Pulmonary artery endothelial cell (primary cell): Measurements from ENCODE around the gene TRIM43. TPM values are rescaled to one million over a fixed set of nuclear protein-coding genes. Genes with fewer than 3 reads are reported as not detected.
"Not testable (repeated sequence)": the region's sequence is repeated elsewhere in the genome, so short reads cannot be mapped to it uniquely, and the experiment has no call there.

Experiments used
- DNase-seq: peaks from one replicate; pipeline ENCODE4 v3.0.0-alpha.2; 2011; ENCODE audit warnings: low read depth, low spot score
- total RNA-seq: library from RNA; depleted of rRNA; stranded (reverse); fragments of >200 nt; gene quantifications from 2 replicates; pipeline ENCODE4 v1.2.3, GENCODE V29; 2014

Gene TRIM43
- total RNA-seq, 1 donor from 2014 or later = not detected

- not testable (repeated sequence) for DNase-seq
These were observed 49.4 kb downstream of the TRIM43 start for GRCh38 chr2:95641289-95641575.

- not testable (repeated sequence) for DNase-seq
These were observed 50.0 kb downstream of the TRIM43 start for GRCh38 chr2:95641787-95642186.

GRCh38 chr2:95642360-95642759, 50.6 kb downstream of the TRIM43 start:
- DNase-seq = not testable (repeated sequence)

GRCh38 chr2:95642951-95643350, 51.1 kb downstream of the TRIM43 start:
- not testable (repeated sequence) for DNase-seq

GRCh38 chr2:95645312-95645711, 53.5 kb downstream of the TRIM43 start:
- not testable (repeated sequence) for DNase-seq

- DNase-seq = not testable (repeated sequence)
These were observed 54.6 kb downstream of the TRIM43 start for GRCh38 chr2:95646274-95646994.

GRCh38 chr2:95648894-95649544, 57.2 kb downstream of the TRIM43 start:
- DNase-seq = not testable (repeated sequence)

Other genes with a start within 250 kb of the TRIM43 start
- gene FAHD2A, start 189.3 kb upstream of the TRIM43 start, total RNA-seq = 34.0 and 50.0 TPM in 2 replicates
- gene TRIM43B, start 107.2 kb upstream of the TRIM43 start, total RNA-seq = not detected in 2 replicates